Nephron (organoid): ENCODE measurements around the gene SUN2.
A peak's percentile ranks its signal among the peaks of the same experiment; 100 is the strongest.

Experiments used
- H3K27ac Mint-ChIP-seq, 3 experiments: 2 replicates each; pipeline ENCODE4 v1.8.0; 2020; ENCODE audit warnings: mixed read lengths in 3 of 3, mild to moderate bottlenecking in 2 of 3, moderate library complexity in 1 of 3
- H3K27me3 Mint-ChIP-seq: 2 replicates; pipeline ENCODE4 v1.8.0; 2021; ENCODE audit warnings: low read depth, mild to moderate bottlenecking, moderate library complexity, mixed read lengths
- H3K36me3 Mint-ChIP-seq: 2 replicates; pipeline ENCODE4 v1.8.0; 2020; ENCODE audit warnings: low read depth, mixed read lengths
- H3K4me1 Mint-ChIP-seq: 2 replicates; pipeline ENCODE4 v1.8.0; 2020; ENCODE audit warnings: mixed read lengths
- H3K4me3 Mint-ChIP-seq, 3 experiments: 2 replicates each; pipeline ENCODE4 v1.8.0; 2020; ENCODE audit warnings: mild to moderate bottlenecking in 3 of 3, mixed read lengths in 3 of 3, moderate library complexity in 2 of 3
- H3K9me3 Mint-ChIP-seq: 2 replicates; pipeline ENCODE4 v1.8.0; 2020; ENCODE audit warnings: mixed read lengths
- CTCF ChIP-seq, 3 experiments: fragments of 200-600 bp; sonication (generic); IDR thresholded peaks; one replicate each; pipeline ENCODE4 v1.5.0; 2021; ENCODE audit warnings: antibody characterized with exemption in 3 of 3; ENCODE audit not compliant: unreplicated experiment in 3 of 3

Gene SUN2

GRCh38 chr22:38774496-38775166 is 18.8 kb upstream of the SUN2 start:
- Mint-ChIP-seq H3K36me3 (peaks cover 8% of the 10 kb centered on the region), H3K27ac (peak overlapping the region in 1 of 3 experiments; percentile 17), H3K4me3 (no peak overlapping the region), H3K27me3 (peaks cover 9% of the 10 kb centered on the region), H3K9me3 (no peaks in the 10 kb centered on the region), H3K4me1 (peaks cover 4% of the 10 kb centered on the region)
- TF ChIP-seq CTCF (IDR thresholded peaks at IDR 0.05; ENCODE audit: unreplicated experiment in 3 of 3), result no peak

- Mint-ChIP-seq H3K4me3 (no peak overlapping the region), H3K9me3 (no peaks in the 10 kb centered on the region), H3K36me3 (peaks cover 4% of the 10 kb centered on the region), H3K27ac (no peak overlapping the region), H3K4me1 (peaks cover 4% of the 10 kb centered on the region), H3K27me3 (peaks cover 9% of the 10 kb centered on the region)
- no peak for TF ChIP-seq CTCF (IDR thresholded peaks at IDR 0.05; ENCODE audit: unreplicated experiment in 3 of 3)
These were observed 17.7 kb upstream of the SUN2 start for GRCh38 chr22:38773363-38773946.

GRCh38 chr22:38772623-38772873 is 16.8 kb upstream of the SUN2 start:
- Mint-ChIP-seq H3K4me3 (no peak overlapping the region), H3K9me3 (no peaks in the 10 kb centered on the region), H3K36me3 (no peaks in the 10 kb centered on the region), H3K27me3 (peaks cover 9% of the 10 kb centered on the region), H3K27ac (no peak overlapping the region), H3K4me1 (peaks cover 4% of the 10 kb centered on the region)
- no peak for TF ChIP-seq CTCF (IDR thresholded peaks at IDR 0.05; ENCODE audit: unreplicated experiment in 3 of 3)

GRCh38 chr22:38770257-38770949 is 14.6 kb upstream of the SUN2 start:
- no peaks in the 10 kb centered on the region for H3K36me3 Mint-ChIP-seq
- no peak for TF ChIP-seq CTCF (IDR thresholded peaks at IDR 0.05; ENCODE audit: unreplicated experiment in 3 of 3)
- H3K27ac Mint-ChIP-seq, result no peak overlapping the region
- peaks cover 3% of the 10 kb centered on the region for H3K4me1 Mint-ChIP-seq
- peaks cover 6% of the 10 kb centered on the region for H3K27me3 Mint-ChIP-seq
- no peak overlapping the region for H3K4me3 Mint-ChIP-seq
- no peaks in the 10 kb centered on the region for H3K9me3 Mint-ChIP-seq

- Mint-ChIP-seq H3K36me3 (no peaks in the 10 kb centered on the region), H3K4me1 (peaks cover 5% of the 10 kb centered on the region), H3K27ac (no peak overlapping the region), H3K9me3 (no peaks in the 10 kb centered on the region), H3K27me3 (peaks cover 6% of the 10 kb centered on the region), H3K4me3 (no peak overlapping the region)
- no peak for TF ChIP-seq CTCF (IDR thresholded peaks at IDR 0.05; ENCODE audit: unreplicated experiment in 3 of 3)
These were observed 12.2 kb upstream of the SUN2 start for GRCh38 chr22:38768036-38768435.

- Mint-ChIP-seq H3K27ac (no peak overlapping the region), H3K27me3 (peaks cover 6% of the 10 kb centered on the region), H3K9me3 (no peaks in the 10 kb centered on the region), H3K36me3 (no peaks in the 10 kb centered on the region), H3K4me1 (peaks cover 5% of the 10 kb centered on the region), H3K4me3 (no peak overlapping the region)
- no peak for TF ChIP-seq CTCF (IDR thresholded peaks at IDR 0.05; ENCODE audit: unreplicated experiment in 3 of 3)
These were observed 11.5 kb upstream of the SUN2 start for GRCh38 chr22:38767313-38767712.
